HL-60 (cell line): Measurements from ENCODE around the gene PLAC8.

Experiments used
- DNase-seq, 2 experiments: peaks; one replicate each; pipeline ENCODE4 v3.0.0-alpha.2; 2010 to 2020; ENCODE audit warnings: low read depth in 1 of 2, low spot score in 1 of 2
- H3K27ac ChIP-seq: fragments of 250-450 bp; sonication (Bioruptor Pico); replicated peaks from 2 replicates; pipeline ENCODE4 v1.5.1; 2020; ENCODE audit warnings: mild to moderate bottlenecking, moderate library complexity
- H3K27me3 ChIP-seq: fragments of 250-450 bp; sonication (Bioruptor Pico); 2 replicates; pipeline ENCODE4 v1.5.1; 2021; ENCODE audit warnings: mild to moderate bottlenecking, moderate library complexity; ENCODE audit not compliant: insufficient read depth, poor library complexity, severe bottlenecking
- H3K4me3 ChIP-seq: replicated peaks from 2 replicates; pipeline ENCODE4 v1.5.1; 2011; ENCODE audit warnings: mild to moderate bottlenecking, control low read depth, low read length; ENCODE audit not compliant: insufficient read depth
- CTCF ChIP-seq: IDR thresholded peaks from one replicate; pipeline ENCODE4 v1.5.1; 2011; ENCODE audit warnings: low read length, control low read depth, inconsistent platforms; ENCODE audit not compliant: insufficient read depth
- GABPA ChIP-seq: IDR thresholded peaks from 2 replicates; pipeline ENCODE4 v1.6.1; 2012; ENCODE audit warnings: low read depth
- POLR2AphosphoS5 ChIP-seq: IDR thresholded peaks from 2 replicates; pipeline ENCODE4 v1.6.1; 2012; ENCODE audit warnings: low read depth
- REST ChIP-seq: IDR thresholded peaks from 2 replicates; pipeline ENCODE4 v1.6.1; 2012; ENCODE audit warnings: low read depth; ENCODE audit not compliant: insufficient replicate concordance
- SPI1 ChIP-seq: IDR thresholded peaks from 2 replicates; pipeline ENCODE4 v1.6.1; 2012; ENCODE audit warnings: low read depth, mild to moderate bottlenecking, borderline replicate concordance

Gene PLAC8

GRCh38 chr4:83132065-83132464 is 17.5 kb upstream of the PLAC8 start:
- Histone ChIP-seq H3K27ac (peak overlapping the region; percentile 4; the same call in 1 of the 2 replicates), H3K4me3 (no peak overlapping the region), H3K27me3 (no peaks in the 10 kb centered on the region)
- no peak for DNase-seq
- TF ChIP-seq REST (no peak), GABPA (no peak), POLR2AphosphoS5 (no peak), SPI1 (no peak), CTCF (no peak)

- TF ChIP-seq SPI1: no peak
- no peaks in the 10 kb centered on the region for H3K27me3 ChIP-seq
These were observed 14.7 kb upstream of the PLAC8 start for GRCh38 chr4:83129264-83129663.

GRCh38 chr4:83128240-83128929 is 13.9 kb upstream of the PLAC8 start:
- DNase-seq: peak; percentile 89 to 98
- TF ChIP-seq GABPA (no peak), SPI1 (peak; percentile 54; the same call in 1 of the 2 replicates), CTCF (no peak), POLR2AphosphoS5 (peak; percentile 87), REST (no peak)
- no peaks in the 10 kb centered on the region for H3K27me3 ChIP-seq
- H3K4me3 ChIP-seq: no peak overlapping the region
- peak overlapping the region; percentile 90 for H3K27ac ChIP-seq

More at GRCh38 chr4:83129264-83129663, 14.7 kb upstream of the PLAC8 start:
- DNase-seq: no peak
- Histone ChIP-seq H3K27ac (peak overlapping the region; percentile 90), H3K4me3 (no peak overlapping the region)

- Histone ChIP-seq H3K4me3 (no peak overlapping the region), H3K27ac (peak overlapping the region; percentile 90), H3K27me3 (no peaks in the 10 kb centered on the region)
- TF ChIP-seq POLR2AphosphoS5 (no peak), SPI1 (no peak), REST (no peak), CTCF (no peak), GABPA (no peak)
- DNase-seq: peak in 1 of 2 experiments; percentile 88
These were observed 11.2 kb upstream of the PLAC8 start for GRCh38 chr4:83125738-83126141.
